Panc1 (cell line): Measurements from ENCODE around the gene GREB1L. TPM values are rescaled to one million over a fixed set of nuclear protein-coding genes. Genes with fewer than 3 reads are reported as not detected.

ENCODE experiments used
- ATAC-seq: fragments of 200-7000 bp; cut with Tn5 transposase; 2 replicates; pipeline ENCODE4 v1.9.1; 2020; ENCODE audit warnings: mild to moderate bottlenecking, moderate library complexity
- BruUV-seq: library from RNA; stranded (reverse); fragments of 400-500 nt; replicated peaks from 2 replicates; lab custom pipeline; 2021; lab: Mats Ljungman, UMichigan
- CTCF ChIA-PET: fragments of 300-600 bp; sonication (Branson Sonifier 250); formaldehyde crosslinking; loops from one replicate; lab custom pipeline; 2022; ENCODE audit warnings: antibody characterized with exemption; lab: Charles Lee
- POLR2A ChIA-PET: fragments of 300-600 bp; sonication (Branson Sonifier 250); formaldehyde crosslinking; loops from one replicate; lab custom pipeline; 2022; ENCODE audit warnings: antibody characterized with exemption; lab: Charles Lee
- DNase-seq: peaks from one replicate; pipeline ENCODE4 v3.0.0-alpha.2; 2010; ENCODE audit warnings: low read depth, low spot score
- H3K27ac ChIP-seq: 2 replicates; pipeline ENCODE4 v1.5.1; 2011; ENCODE audit warnings: mild to moderate bottlenecking, low read length, inconsistent platforms
- H3K27me3 ChIP-seq: fragments of 200-500 bp; sonication (Bioruptor generic); 2 replicates; pipeline ENCODE4 v1.6.0; 2014; ENCODE audit warnings: low read length, inconsistent platforms; ENCODE audit not compliant: control insufficient read depth, insufficient read depth
- H3K36me3 ChIP-seq: fragments of 200-500 bp; sonication (Bioruptor generic); 2 replicates; pipeline ENCODE4 v1.5.1; 2014; ENCODE audit warnings: inconsistent platforms, mild to moderate bottlenecking, low read length, moderate library complexity; ENCODE audit not compliant: control insufficient read depth, insufficient read depth
- H3K4me1 ChIP-seq: 2 replicates; pipeline ENCODE4 v1.5.1; 2011; ENCODE audit warnings: inconsistent platforms, mild to moderate bottlenecking, low read length, moderate library complexity; ENCODE audit not compliant: control insufficient read depth, insufficient read depth
- H3K4me3 ChIP-seq, 2 experiments: 2 replicates each; pipeline ENCODE4 v1.5.1; 2011 to 2012; ENCODE audit warnings: low read depth in 2 of 2, low read length in 2 of 2, mild to moderate bottlenecking in 2 of 2, inconsistent platforms in 1 of 2, moderate library complexity in 1 of 2
- H3K9me3 ChIP-seq: fragments of 200-500 bp; sonication (Bioruptor generic); 2 replicates; pipeline ENCODE4 v1.5.1; 2014; ENCODE audit warnings: low read depth, mild to moderate bottlenecking, inconsistent platforms, low read length, moderate library complexity; ENCODE audit not compliant: control insufficient read depth, insufficient read depth
- CTCF ChIP-seq: fragments of 450-650 bp; IDR thresholded peaks from 2 replicates; pipeline ENCODE4 v1.5.1; 2017; ENCODE audit warnings: mild to moderate bottlenecking
- POLR2AphosphoS5 ChIP-seq: IDR thresholded peaks from 2 replicates; pipeline ENCODE4 v1.6.1; 2012; ENCODE audit warnings: mild to moderate bottlenecking, low read depth, low read length, moderate library complexity
- REST ChIP-seq, 2 experiments: IDR thresholded peaks; 2 replicates each; pipeline ENCODE4 v1.6.1; 2011 to 2012; ENCODE audit warnings: low read depth in 2 of 2, control low read depth in 1 of 2, low read length in 1 of 2, mild to moderate bottlenecking in 1 of 2, moderate library complexity in 1 of 2; ENCODE audit not compliant: insufficient read depth in 1 of 2
- SIN3A ChIP-seq: IDR thresholded peaks from 2 replicates; pipeline ENCODE4 v1.6.1; 2012; ENCODE audit warnings: low read depth, mild to moderate bottlenecking, low read length, moderate library complexity, borderline replicate concordance; ENCODE audit not compliant: insufficient read depth
- TCF7L2 ChIP-seq: IDR thresholded peaks from 2 replicates; pipeline ENCODE4 v1.6.1; 2011; ENCODE audit warnings: mild to moderate bottlenecking, low read depth, low read length, inconsistent platforms
- in situ Hi-C: cut with HindIII; loops from 2 replicates; pipeline ENCODE4 v1.10.0; 2016; ENCODE audit warnings: low sequenced_read_pairs, low pct_unique_long_range_greater_than_20kb
- intact Hi-C: fragments of 100-400 bp; cut with micrococcal nuclease; formaldehyde crosslinking; loops from one replicate; pipeline ENCODE4 v1.10.0; 2022; ENCODE audit not compliant: unreplicated experiment
- total RNA-seq: library from RNA; stranded (reverse); gene quantifications from one replicate; pipeline ENCODE4 v1.2.1, GENCODE V29; 2021; ENCODE audit not compliant: unreplicated experiment

GREB1L gene
- total RNA-seq, 1 experiment from 2014 or later = 11.0 TPM

- H3K27me3 ChIP-seq = no peaks in the 10 kb centered on the region
- DNase-seq = no peak
- intact Hi-C loops = no loop called here
- ChIA-PET POLR2A (no interaction called here), CTCF (no interaction called here)
- no peak overlapping the region for H3K4me3 ChIP-seq
- no peaks in the 10 kb centered on the region for H3K36me3 ChIP-seq
- ATAC-seq = no peak
- H3K4me1 ChIP-seq = peaks cover 10% of the 10 kb centered on the region; the same call in 1 of the 2 replicates
- in situ Hi-C loops = no loop called here
- BruUV-seq = no TSS peak
- H3K27ac ChIP-seq = no peak overlapping the region
- TF ChIP-seq SIN3A (no peak), TCF7L2 (no peak)
- H3K9me3 ChIP-seq = no peaks in the 10 kb centered on the region
Measured at GRCh38 chr18:21363348-21363747, 121.3 kb downstream of the GREB1L start.

GRCh38 chr18:21364471-21364870, 122.4 kb downstream of the GREB1L start:
- no peak for TF ChIP-seq CTCF
- TF ChIP-seq SIN3A = no peak
- TF ChIP-seq REST (IDR thresholded peaks at IDR 0.05; ENCODE audit: insufficient read depth in 1 of 2, low read depth in 2 of 2, low read length in 1 of 2) = no peak
- no peak for TF ChIP-seq TCF7L2
- TF ChIP-seq POLR2AphosphoS5 = no peak
- Histone ChIP-seq H3K4me3 (no peak overlapping the region), H3K27ac (no peak overlapping the region), H3K27me3 (no peaks in the 10 kb centered on the region), H3K36me3 (no peaks in the 10 kb centered on the region), H3K9me3 (no peaks in the 10 kb centered on the region), H3K4me1 (peaks cover 10% of the 10 kb centered on the region)
- ATAC-seq (no peak), DNase-seq (no peak)
- ChIA-PET POLR2A (no interaction called here), CTCF (no interaction called here)
- BruUV-seq = no TSS peak
- intact Hi-C loops (no loop called here), in situ Hi-C loops (no loop called here)

- ATAC-seq = no peak
- ChIA-PET CTCF (no interaction called here), POLR2A (no interaction called here)
- no peak overlapping the region for H3K4me3 ChIP-seq
- no peak for TF ChIP-seq POLR2AphosphoS5
- no peak for TF ChIP-seq TCF7L2
- no peak for TF ChIP-seq CTCF
- TF ChIP-seq REST (IDR thresholded peaks at IDR 0.05; ENCODE audit: insufficient read depth in 1 of 2, low read depth in 2 of 2, low read length in 1 of 2) = no peak
- no peak for TF ChIP-seq SIN3A
- peaks cover 4% of the 10 kb centered on the region; the same call in 1 of the 2 replicates for H3K4me1 ChIP-seq
- no peaks in the 10 kb centered on the region for H3K27me3 ChIP-seq
- in situ Hi-C loops = no loop called here
- H3K36me3 ChIP-seq = no peaks in the 10 kb centered on the region
- H3K9me3 ChIP-seq = no peaks in the 10 kb centered on the region
- no TSS peak for BruUV-seq
- no peak for DNase-seq
- intact Hi-C loops = no loop called here
- no peak overlapping the region for H3K27ac ChIP-seq
Measured at GRCh38 chr18:21366896-21367295, 124.9 kb downstream of the GREB1L start.
